AG10803 (cell line): Measurements from ENCODE around the gene SNRPA.

Experiments used
- DNase-seq: peaks from one replicate; pipeline ENCODE4 v3.0.0; 2010; ENCODE audit warnings: low read depth
- H3K4me3 ChIP-seq: 2 replicates; pipeline ENCODE4 v1.5.1; 2011; ENCODE audit warnings: mild to moderate bottlenecking, low read length, control low read depth
- TF ChIP-seq, protein P1 (sequence below): conservative IDR thresholded peaks from 2 replicates; pipeline ENCODE4 v1.5.1; 2011; ENCODE audit warnings: mild to moderate bottlenecking, low read length, control low read depth, inconsistent platforms

Gene SNRPA

DNA sequence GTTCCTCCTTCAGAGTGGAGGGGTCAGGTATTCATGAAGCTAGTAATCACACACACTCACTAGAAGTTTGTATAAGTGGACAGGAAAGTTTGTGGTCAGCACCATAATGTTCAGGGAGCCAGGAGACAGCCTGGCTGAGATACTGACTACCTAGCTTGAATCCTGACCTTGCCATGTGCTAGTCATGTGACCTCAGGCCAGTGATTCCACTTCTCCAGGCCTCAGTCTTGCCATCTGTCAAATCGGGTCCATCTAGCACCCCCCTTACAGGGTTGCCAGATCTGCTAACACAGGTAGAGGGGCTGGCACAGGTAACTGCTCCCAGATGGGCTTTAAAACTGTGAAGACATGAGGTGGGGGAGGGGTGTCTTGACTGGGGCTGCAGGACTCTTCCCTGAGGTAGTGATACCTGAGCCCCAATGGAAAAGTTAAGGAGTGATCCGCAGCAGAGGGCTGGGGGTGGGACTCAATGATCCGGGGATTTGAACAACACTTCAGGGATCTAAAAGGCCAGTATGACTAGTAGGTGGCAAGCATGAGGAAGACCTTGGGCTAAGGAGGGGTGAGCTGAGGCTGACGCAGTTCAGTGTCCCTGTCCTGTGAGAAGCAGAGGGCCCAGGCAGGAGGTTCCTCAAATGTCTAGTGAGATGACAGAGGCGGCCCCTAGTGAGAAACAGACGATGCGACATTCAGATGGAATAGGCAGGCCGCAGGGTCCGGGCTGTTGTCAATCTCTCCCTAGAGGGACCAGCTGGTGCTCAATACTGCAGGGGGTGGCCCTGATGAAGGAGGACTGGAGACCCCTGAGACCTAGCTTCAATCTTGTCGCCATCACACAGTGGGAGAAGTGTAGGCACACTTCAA is 9.2 kb upstream of the SNRPA start:
- DNase-seq = no peak
- TF ChIP-seq, protein P1, sequence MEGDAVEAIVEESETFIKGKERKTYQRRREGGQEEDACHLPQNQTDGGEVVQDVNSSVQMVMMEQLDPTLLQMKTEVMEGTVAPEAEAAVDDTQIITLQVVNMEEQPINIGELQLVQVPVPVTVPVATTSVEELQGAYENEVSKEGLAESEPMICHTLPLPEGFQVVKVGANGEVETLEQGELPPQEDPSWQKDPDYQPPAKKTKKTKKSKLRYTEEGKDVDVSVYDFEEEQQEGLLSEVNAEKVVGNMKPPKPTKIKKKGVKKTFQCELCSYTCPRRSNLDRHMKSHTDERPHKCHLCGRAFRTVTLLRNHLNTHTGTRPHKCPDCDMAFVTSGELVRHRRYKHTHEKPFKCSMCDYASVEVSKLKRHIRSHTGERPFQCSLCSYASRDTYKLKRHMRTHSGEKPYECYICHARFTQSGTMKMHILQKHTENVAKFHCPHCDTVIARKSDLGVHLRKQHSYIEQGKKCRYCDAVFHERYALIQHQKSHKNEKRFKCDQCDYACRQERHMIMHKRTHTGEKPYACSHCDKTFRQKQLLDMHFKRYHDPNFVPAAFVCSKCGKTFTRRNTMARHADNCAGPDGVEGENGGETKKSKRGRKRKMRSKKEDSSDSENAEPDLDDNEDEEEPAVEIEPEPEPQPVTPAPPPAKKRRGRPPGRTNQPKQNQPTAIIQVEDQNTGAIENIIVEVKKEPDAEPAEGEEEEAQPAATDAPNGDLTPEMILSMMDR = no peak
- H3K4me3 ChIP-seq = no peak overlapping the region

DNA sequence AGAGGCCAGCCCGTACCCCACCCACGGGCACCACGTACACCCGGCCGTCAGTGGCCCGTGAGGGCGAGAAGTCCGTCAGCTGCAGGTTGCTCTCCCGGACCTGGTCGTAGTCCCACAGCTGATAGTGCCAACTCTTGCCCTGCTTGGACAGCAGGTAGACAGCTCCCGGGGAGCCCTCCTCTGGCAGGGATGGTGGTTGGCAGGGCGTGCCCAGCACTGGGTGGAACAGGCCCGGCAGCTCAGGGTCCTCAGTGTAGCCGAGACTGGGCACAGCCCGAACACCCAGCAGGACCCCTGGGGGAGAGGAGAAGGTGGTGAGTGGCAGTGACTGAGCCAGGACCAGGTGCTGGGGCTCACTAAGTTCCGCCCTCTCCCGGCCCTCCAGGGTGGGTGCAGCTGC is 8.5 kb upstream of the SNRPA start:
- no peak overlapping the region for H3K4me3 ChIP-seq
- TF ChIP-seq, protein P1 = no peak
- no peak for DNase-seq

DNA sequence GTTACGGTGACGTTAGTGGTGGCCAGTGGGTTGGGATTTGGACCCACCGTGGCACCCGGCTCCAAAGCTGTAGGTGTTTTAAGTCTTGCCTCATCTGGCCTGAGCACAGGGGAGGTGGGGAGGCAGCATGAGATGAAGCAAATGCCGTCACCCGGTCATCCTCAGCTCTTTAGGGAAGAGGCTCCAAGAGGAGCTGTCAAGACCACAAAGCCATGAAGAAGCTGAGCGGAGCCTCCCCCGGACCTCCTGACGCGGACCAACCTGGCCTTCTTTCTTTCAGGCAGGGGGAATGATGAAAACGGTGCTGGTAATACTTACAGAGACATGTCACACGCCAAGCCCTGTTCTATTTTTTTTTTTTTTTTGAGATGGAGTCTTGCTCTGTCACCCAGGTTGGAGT is 8.1 kb upstream of the SNRPA start:
- DNase-seq = no peak
- TF ChIP-seq, protein P1 = no peak

DNA sequence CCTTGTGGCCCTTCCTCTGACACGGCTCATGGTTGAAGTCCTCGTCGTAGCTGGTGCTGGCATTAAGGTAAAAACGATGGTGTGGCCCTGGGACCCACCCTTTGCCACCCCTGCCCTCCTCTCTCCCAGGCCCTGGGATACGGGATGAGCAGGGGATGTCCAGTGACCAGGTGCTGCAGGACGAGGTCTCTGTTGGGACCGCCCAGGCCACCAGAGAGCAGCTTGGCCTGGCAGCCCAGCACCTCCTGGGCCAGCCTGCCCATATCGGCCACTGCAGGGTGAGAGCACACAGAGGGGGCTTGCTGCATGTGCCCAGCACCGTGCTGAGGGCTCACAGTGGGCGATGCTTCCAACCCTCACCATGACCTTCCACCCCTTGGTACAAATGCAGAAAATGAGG is 7.1 kb upstream of the SNRPA start:
- no peak overlapping the region for H3K4me3 ChIP-seq
- DNase-seq = no peak
- TF ChIP-seq, protein P1 = no peak

More for the DNA sequence above, 8.1 kb upstream of the SNRPA start:
- H3K4me3 ChIP-seq = no peak overlapping the region

DNA sequence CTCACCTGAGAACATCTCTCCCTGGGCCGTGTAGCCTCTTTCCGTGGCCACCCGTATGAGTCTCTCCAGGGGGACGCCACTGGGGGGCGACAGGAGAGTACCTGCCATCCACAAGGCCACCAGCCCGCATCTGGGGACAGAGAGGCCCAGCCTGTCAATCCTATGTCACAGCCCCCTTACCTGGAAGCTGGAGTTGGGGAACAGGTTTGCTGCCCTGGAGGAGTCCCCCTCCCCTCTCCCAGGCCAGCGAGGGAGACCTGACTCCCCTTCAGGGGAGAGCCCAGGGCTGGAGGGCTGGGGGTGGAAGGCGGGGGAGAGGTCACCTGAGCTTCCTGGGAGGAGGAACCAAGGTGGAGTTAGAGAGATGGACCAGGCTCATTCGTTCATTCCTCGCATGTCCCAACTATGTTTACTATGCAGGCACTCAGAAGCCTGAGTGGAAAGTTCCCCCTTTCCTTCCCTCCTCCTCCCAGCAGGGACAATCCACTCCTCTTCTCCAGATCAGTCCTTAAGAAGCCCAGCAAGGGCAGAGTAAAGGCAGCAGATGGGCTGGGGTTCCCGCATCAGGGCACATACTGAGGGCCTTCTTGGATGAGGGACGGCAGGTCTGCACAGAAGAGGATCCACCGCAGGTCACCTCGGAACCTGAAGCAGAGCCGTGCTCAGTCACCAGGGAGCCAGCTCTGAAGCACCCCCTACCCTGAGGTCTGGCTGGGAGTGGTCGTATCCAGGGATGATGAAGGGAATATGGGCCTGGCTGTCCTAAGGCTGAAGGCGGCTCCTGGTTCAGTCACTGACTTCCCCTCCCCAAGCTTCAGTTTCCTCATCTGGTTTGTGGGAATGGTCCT is 6.2 kb upstream of the SNRPA start:
- peak; percentile 5 for DNase-seq
- H3K4me3 ChIP-seq = no peak overlapping the region
- TF ChIP-seq, protein P1 = no peak

DNA sequence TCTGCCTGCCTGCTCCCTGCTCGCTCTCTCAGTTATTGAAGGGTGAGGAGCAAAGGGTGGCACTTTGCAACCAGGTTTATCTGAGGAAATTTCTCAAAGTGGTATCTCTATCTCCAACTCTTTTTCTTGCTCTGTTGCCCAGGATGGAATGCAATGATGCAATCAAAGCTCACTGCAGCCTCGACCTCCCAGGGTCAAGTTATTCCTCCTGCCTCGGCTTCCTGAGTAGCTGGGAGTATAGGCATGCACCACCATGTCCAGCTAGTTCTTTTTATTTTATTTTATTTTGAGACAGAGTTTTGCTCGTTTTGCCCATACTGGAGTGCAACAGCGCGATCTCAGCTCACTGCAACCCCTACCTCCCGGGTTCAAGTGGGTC is 5.6 kb upstream of the SNRPA start:
- H3K4me3 ChIP-seq = no peak overlapping the region
- TF ChIP-seq, protein P1 = no peak
- DNase-seq = peak; percentile 61

DNA sequence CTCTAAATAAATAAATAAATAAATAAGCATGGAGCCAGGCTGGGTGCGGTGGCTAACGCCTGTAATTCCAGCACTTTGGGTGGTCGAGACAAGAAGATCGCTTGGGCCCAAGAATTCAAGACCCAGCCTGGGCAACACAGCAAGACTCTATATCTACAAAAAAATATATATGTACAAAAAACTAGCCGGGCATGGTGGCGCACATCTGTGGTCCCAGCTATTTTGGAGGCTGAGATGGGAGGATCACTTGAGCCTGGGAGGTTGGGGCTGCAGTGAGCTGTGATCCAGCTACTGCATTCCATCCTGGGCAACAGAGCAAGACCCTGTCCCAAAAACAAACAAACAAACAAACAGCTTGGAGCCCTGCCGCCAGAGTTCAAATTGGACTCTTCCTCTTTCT is 3.5 kb upstream of the SNRPA start:
- TF ChIP-seq, protein P1 = no peak
- H3K4me3 ChIP-seq = no peak overlapping the region
- no peak for DNase-seq
